Mesendoderm (in vitro differentiated cells): ENCODE results near the gene ACBD3.

Experiments used
- DNase-seq: peaks from one replicate; pipeline ENCODE4 v3.0.0; 2013
- H2AK5ac ChIP-seq: 2 replicates; pipeline ENCODE4 v1.6.1; 2013; ENCODE audit warnings: low read length, inconsistent platforms
- H2BK120ac ChIP-seq: 2 replicates; pipeline ENCODE4 v1.6.1; 2013; ENCODE audit warnings: low read depth, mild to moderate bottlenecking, low read length, moderate library complexity, mixed read lengths
- H2BK15ac ChIP-seq: replicated peaks from 2 replicates; pipeline ENCODE4 v1.6.1; 2013; ENCODE audit warnings: low read depth, mild to moderate bottlenecking, moderate library complexity
- H2BK5ac ChIP-seq: 2 replicates; pipeline ENCODE4 v1.6.1; 2013; ENCODE audit warnings: low read length, inconsistent platforms
- H3K18ac ChIP-seq: 2 replicates; pipeline ENCODE4 v1.6.1; 2013; ENCODE audit warnings: mild to moderate bottlenecking, low read length, mixed read lengths
- H3K23ac ChIP-seq: one replicate; pipeline ENCODE4 v1.6.1; 2013; ENCODE audit warnings: low read length
- H3K27ac ChIP-seq: 2 replicates; pipeline ENCODE4 v1.5.1; 2013; ENCODE audit warnings: low read depth, mild to moderate bottlenecking, inconsistent platforms, low read length, moderate library complexity
- H3K27me3 ChIP-seq: 2 replicates; pipeline ENCODE4 v1.6.1; 2013; ENCODE audit warnings: low read length, control low read depth, mild to moderate bottlenecking, inconsistent platforms; ENCODE audit not compliant: insufficient read depth, poor library complexity
- H3K36me3 ChIP-seq: 2 replicates; pipeline ENCODE4 v1.6.1; 2013; ENCODE audit warnings: low read length, inconsistent platforms; ENCODE audit not compliant: control insufficient read depth, insufficient read depth
- H3K4ac ChIP-seq: one replicate; pipeline ENCODE4 v1.6.1; 2013; ENCODE audit warnings: low read depth, mild to moderate bottlenecking, low read length, moderate library complexity
- H3K4me1 ChIP-seq: 2 replicates; pipeline ENCODE4 v1.6.1; 2013; ENCODE audit warnings: low read depth, low read length, inconsistent platforms; ENCODE audit not compliant: control insufficient read depth
- H3K4me2 ChIP-seq: 2 replicates; pipeline ENCODE4 v1.6.1; 2013; ENCODE audit warnings: low read length
- H3K4me3 ChIP-seq: 2 replicates; pipeline ENCODE4 v1.5.1; 2013; ENCODE audit warnings: mild to moderate bottlenecking, low read length
- H3K56ac ChIP-seq: one replicate; pipeline ENCODE4 v1.6.1; 2013; ENCODE audit warnings: low read length
- H3K79me1 ChIP-seq: 2 replicates; pipeline ENCODE4 v1.6.1; 2013; ENCODE audit warnings: low read length, inconsistent platforms
- H3K79me2 ChIP-seq: 2 replicates; pipeline ENCODE4 v1.6.1; 2013; ENCODE audit warnings: mild to moderate bottlenecking, low read length; ENCODE audit not compliant: control insufficient read depth, insufficient read depth
- H3K9ac ChIP-seq: 2 replicates; pipeline ENCODE4 v1.6.1; 2013; ENCODE audit warnings: low read length, inconsistent platforms
- H4K5ac ChIP-seq: one replicate; pipeline ENCODE4 v1.6.1; 2013; ENCODE audit warnings: low read length
- H4K8ac ChIP-seq: one replicate; pipeline ENCODE4 v1.6.1; 2013; ENCODE audit warnings: low read depth, mild to moderate bottlenecking, control low read depth, low read length, moderate library complexity
- WGBS: extraction: QIAGEN DNeasy Blood & Tissue Kit; methylation state at CpG from one replicate; pipeline ENCODE4 v1.1.7; 2013; ENCODE audit warnings: low lambda C conversion rate, missing lambda C conversion rate; ENCODE audit not compliant: insufficient coverage; ENCODE audit errors: extremely low coverage; 5-methylcytosine and 5-hydroxymethylcytosine counted together

Gene ACBD3

DNA sequence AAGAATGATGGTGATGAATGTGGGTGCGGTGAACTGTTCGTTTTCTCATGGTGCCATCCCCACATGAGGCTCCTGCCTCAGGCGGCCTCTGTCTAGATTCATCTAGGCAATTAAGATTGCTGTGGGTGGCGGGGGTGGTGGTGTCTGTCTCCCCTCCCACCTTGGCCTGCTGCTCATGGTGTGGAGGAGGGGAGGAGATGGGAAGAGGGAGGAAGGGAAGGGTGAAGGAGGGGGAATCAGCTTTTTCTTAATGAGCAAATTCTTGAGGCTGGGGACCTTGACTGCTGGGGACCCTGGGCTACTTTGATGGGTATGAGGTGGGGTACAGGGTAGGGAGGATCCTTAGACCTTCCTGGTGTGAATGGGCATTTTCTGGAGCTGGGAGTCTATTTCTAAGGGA is 68.2 kb downstream of the ACBD3 start:
- no peaks in the 10 kb centered on the region for H3K79me2 ChIP-seq
- no peaks in the 10 kb centered on the region for H3K79me1 ChIP-seq
- H3K27ac ChIP-seq: no peak overlapping the region
- H3K4me1 ChIP-seq: no peaks in the 10 kb centered on the region
- H3K56ac ChIP-seq: peak overlapping the region; percentile 34
- H3K27me3 ChIP-seq: no peaks in the 10 kb centered on the region
- H2AK5ac ChIP-seq: no peak overlapping the region
- no peak overlapping the region for H3K4me2 ChIP-seq
- no peak overlapping the region for H4K5ac ChIP-seq
- H2BK5ac ChIP-seq: no peak overlapping the region
- no peak overlapping the region for H3K23ac ChIP-seq
- no peak for DNase-seq
- peak overlapping the region; percentile 13 for H3K9ac ChIP-seq
- H3K36me3 ChIP-seq: no peaks in the 10 kb centered on the region
- no peak overlapping the region for H3K18ac ChIP-seq
- H3K4me3 ChIP-seq: no peak overlapping the region
- no peak overlapping the region for H3K4ac ChIP-seq
- no peak overlapping the region for H4K8ac ChIP-seq
- no peak overlapping the region for H2BK120ac ChIP-seq
- H2BK15ac ChIP-seq: no peak overlapping the region
- no CpG with 5 or more reads among the region's 4 CpGs for WGBS

GRCh38 chr1:226117330-226117729 is 69.2 kb downstream of the ACBD3 start:
- no peak overlapping the region for H2BK15ac ChIP-seq
- WGBS: no CpG with 5 or more reads among the region's 6 CpGs
- DNase-seq: no peak
- H4K5ac ChIP-seq: no peak overlapping the region
- H3K4me3 ChIP-seq: no peak overlapping the region
- no peak overlapping the region for H3K18ac ChIP-seq
- H3K56ac ChIP-seq: no peak overlapping the region
- no peak overlapping the region for H2AK5ac ChIP-seq
- no peaks in the 10 kb centered on the region for H3K27me3 ChIP-seq
- H3K9ac ChIP-seq: no peak overlapping the region
- H4K8ac ChIP-seq: no peak overlapping the region
- H2BK5ac ChIP-seq: no peak overlapping the region
- no peak overlapping the region for H2BK120ac ChIP-seq
- H3K4me2 ChIP-seq: no peak overlapping the region
- H3K36me3 ChIP-seq: no peaks in the 10 kb centered on the region
- H3K23ac ChIP-seq: no peak overlapping the region
- H3K27ac ChIP-seq: no peak overlapping the region
- H3K4ac ChIP-seq: no peak overlapping the region
- no peaks in the 10 kb centered on the region for H3K4me1 ChIP-seq
- no peaks in the 10 kb centered on the region for H3K79me1 ChIP-seq
- no peaks in the 10 kb centered on the region for H3K79me2 ChIP-seq

DNA sequence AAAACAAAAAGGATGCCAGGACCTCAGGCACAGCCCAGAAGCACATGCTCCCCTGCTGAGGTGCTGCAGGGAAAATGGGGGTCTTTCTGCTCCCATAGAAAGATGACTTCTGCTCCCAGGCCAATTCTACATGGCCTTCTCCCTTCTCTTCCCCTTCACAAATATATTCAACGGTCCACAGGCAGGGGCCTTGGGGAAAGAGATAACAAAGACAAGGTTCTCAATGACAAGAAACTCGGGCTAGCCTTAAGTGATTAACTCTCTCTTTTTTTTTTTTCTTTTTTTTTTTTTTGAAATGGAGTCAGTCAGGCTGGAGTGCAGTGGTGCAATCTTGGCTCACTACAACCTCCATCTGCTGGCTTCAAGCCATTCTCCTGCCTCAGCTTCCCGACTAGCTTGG is 69.9 kb downstream of the ACBD3 start:
- H3K18ac ChIP-seq: no peak overlapping the region
- no CpG with 5 or more reads among the region's 3 CpGs for WGBS
- no peak overlapping the region for H2BK15ac ChIP-seq
- no peak for DNase-seq
- H4K8ac ChIP-seq: no peak overlapping the region
- peaks cover 2% of the 10 kb centered on the region for H3K4me1 ChIP-seq
- H3K4me2 ChIP-seq: no peak overlapping the region
- no peaks in the 10 kb centered on the region for H3K36me3 ChIP-seq
- no peak overlapping the region for H3K23ac ChIP-seq
- H2BK5ac ChIP-seq: no peak overlapping the region
- no peak overlapping the region for H4K5ac ChIP-seq
- no peak overlapping the region for H2AK5ac ChIP-seq
- H3K79me2 ChIP-seq: no peaks in the 10 kb centered on the region
- H3K27ac ChIP-seq: no peak overlapping the region
- H3K27me3 ChIP-seq: no peaks in the 10 kb centered on the region
- H3K9ac ChIP-seq: no peak overlapping the region
- H3K4me3 ChIP-seq: no peak overlapping the region
- H2BK120ac ChIP-seq: no peak overlapping the region
- H3K79me1 ChIP-seq: no peaks in the 10 kb centered on the region
- H3K56ac ChIP-seq: no peak overlapping the region
- H3K4ac ChIP-seq: no peak overlapping the region

- no peak for DNase-seq
- no peak overlapping the region for H2BK5ac ChIP-seq
- no peak overlapping the region for H3K4me3 ChIP-seq
- WGBS: no CpG with 5 or more reads among the region's 3 CpGs
- H3K23ac ChIP-seq: no peak overlapping the region
- peaks cover 13% of the 10 kb centered on the region for H3K4me1 ChIP-seq
- no peak overlapping the region for H4K8ac ChIP-seq
- H3K27ac ChIP-seq: no peak overlapping the region
- no peak overlapping the region for H2BK120ac ChIP-seq
- no peaks in the 10 kb centered on the region for H3K27me3 ChIP-seq
- no peaks in the 10 kb centered on the region for H3K36me3 ChIP-seq
- H3K9ac ChIP-seq: no peak overlapping the region
- H2BK15ac ChIP-seq: no peak overlapping the region
- H3K4ac ChIP-seq: no peak overlapping the region
- H3K18ac ChIP-seq: no peak overlapping the region
- H3K4me2 ChIP-seq: no peak overlapping the region
- H4K5ac ChIP-seq: no peak overlapping the region
- no peaks in the 10 kb centered on the region for H3K79me2 ChIP-seq
- no peak overlapping the region for H3K56ac ChIP-seq
- no peak overlapping the region for H2AK5ac ChIP-seq
- no peaks in the 10 kb centered on the region for H3K79me1 ChIP-seq
Observed at GRCh38 chr1:226112626-226113025, 73.9 kb downstream of the ACBD3 start.

DNA sequence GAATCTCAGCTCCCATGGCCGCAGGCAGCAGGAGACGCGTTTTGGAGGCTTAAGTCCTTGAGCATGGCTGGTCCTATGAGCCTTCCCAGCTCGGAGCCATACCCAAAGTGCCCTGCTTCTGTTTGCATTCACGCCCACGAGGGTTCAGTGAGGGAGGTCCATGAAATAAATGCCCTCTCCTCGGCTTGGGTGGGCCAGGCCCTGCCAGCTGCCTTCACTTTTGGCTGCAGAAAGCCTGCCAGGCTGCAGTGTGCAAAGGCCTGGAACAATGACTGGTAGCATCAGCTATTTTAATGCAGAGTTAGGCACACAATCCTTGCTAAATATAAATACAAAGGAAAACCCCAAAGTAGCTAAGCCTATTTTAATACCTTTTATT is 74.7 kb downstream of the ACBD3 start:
- H3K4me1 ChIP-seq: peaks cover 13% of the 10 kb centered on the region
- no peak overlapping the region for H3K4me2 ChIP-seq
- H3K18ac ChIP-seq: no peak overlapping the region
- peak overlapping the region; percentile 88 for H3K56ac ChIP-seq
- H2AK5ac ChIP-seq: no peak overlapping the region
- no peaks in the 10 kb centered on the region for H3K36me3 ChIP-seq
- WGBS: no CpG with 5 or more reads among the region's 7 CpGs
- no peaks in the 10 kb centered on the region for H3K79me1 ChIP-seq
- H4K8ac ChIP-seq: no peak overlapping the region
- no peak overlapping the region for H3K27ac ChIP-seq
- H3K4ac ChIP-seq: no peak overlapping the region
- H3K23ac ChIP-seq: no peak overlapping the region
- no peak overlapping the region for H3K4me3 ChIP-seq
- H2BK15ac ChIP-seq: no peak overlapping the region
- H2BK5ac ChIP-seq: no peak overlapping the region
- H4K5ac ChIP-seq: no peak overlapping the region
- no peaks in the 10 kb centered on the region for H3K79me2 ChIP-seq
- DNase-seq: no peak
- H3K27me3 ChIP-seq: no peaks in the 10 kb centered on the region
- no peak overlapping the region for H3K9ac ChIP-seq
- H2BK120ac ChIP-seq: no peak overlapping the region

DNA sequence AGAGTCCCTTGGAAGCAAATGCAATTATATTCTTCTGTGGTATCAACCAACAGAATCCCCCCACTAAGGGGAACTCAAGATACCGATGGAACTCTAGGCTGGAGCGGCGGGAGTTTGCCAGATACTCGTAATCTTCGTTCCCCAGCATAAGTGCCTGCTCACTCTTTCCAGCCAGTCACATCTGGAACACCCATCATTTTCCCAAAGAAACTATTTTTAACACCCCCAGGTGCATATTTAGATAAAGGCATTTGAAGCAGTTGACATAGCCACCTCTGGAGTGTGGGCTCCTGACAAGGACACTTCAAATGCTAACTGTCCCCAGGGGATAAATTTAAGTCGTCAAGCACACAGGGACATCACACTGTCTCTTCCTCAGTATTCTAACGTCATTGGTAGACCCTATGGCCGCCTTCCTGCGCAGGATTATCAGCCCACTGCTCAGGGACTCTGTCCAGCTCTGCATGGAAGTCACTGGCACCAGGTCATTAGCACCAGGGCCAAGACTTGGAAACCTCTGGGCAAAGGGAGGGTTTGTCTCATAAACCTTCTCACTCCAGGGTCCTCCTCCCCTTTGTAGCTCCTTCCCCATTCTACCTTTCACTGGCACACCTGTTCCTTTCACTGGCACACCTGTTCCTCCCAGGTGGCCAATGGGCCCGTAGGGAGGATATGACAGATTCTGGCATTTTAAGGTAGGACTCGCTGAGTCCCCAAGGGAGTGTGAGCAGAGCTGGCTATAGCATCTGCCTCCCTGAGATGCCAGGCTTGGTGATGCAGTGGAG is 75.3 kb downstream of the ACBD3 start:
- Histone ChIP-seq H3K79me1 (no peaks in the 10 kb centered on the region), H3K27ac (no peak overlapping the region), H3K79me2 (no peaks in the 10 kb centered on the region), H3K18ac (peak overlapping the region; percentile 97), H2BK15ac (no peak overlapping the region), H3K4me2 (peak overlapping the region; percentile 81), H3K4me1 (peaks cover 13% of the 10 kb centered on the region), H4K5ac (no peak overlapping the region), H4K8ac (no peak overlapping the region), H3K4me3 (peak overlapping the region; percentile 18), H3K23ac (no peak overlapping the region), H2BK5ac (no peak overlapping the region), H2AK5ac (no peak overlapping the region), H3K36me3 (no peaks in the 10 kb centered on the region), H3K9ac (peak overlapping the region; percentile 79), H3K27me3 (no peaks in the 10 kb centered on the region), H3K56ac (peak overlapping the region; percentile 88), H2BK120ac (no peak overlapping the region), H3K4ac (no peak overlapping the region)
- DNase-seq: no peak
- no CpG with 5 or more reads among the region's 11 CpGs for WGBS
